HepG2 (cell line): ENCODE results near the gene FGF10. TPM values are rescaled to one million over a fixed set of nuclear protein-coding genes. Genes with fewer than 3 reads are reported as not detected.

Source experiments
- ATAC-seq: fragments of 200-7000 bp; cut with Tn5 transposase; 3 replicates; pipeline ENCODE4 v1.9.1; 2020; ENCODE audit warnings: mild to moderate bottlenecking, moderate library complexity
- BruUV-seq: library from RNA; stranded (reverse); fragments of 400-500 nt; replicated peaks from 2 replicates; lab custom pipeline; 2021; lab: Mats Ljungman, UMichigan
- CTCF ChIA-PET: fragments of 300-600 bp; formaldehyde crosslinking; extraction: SDS; loops from one replicate; lab custom pipeline; 2021; ENCODE audit warnings: low total read pairs, inconsistent platforms, low intra/inter-chr PET ratio; lab: Yijun Ruan, JAX
- POLR2A ChIA-PET: fragments of 350-600 bp; sonication (Branson Sonifier 250); formaldehyde crosslinking; loops from one replicate; lab custom pipeline; 2020; ENCODE audit warnings: antibody characterized with exemption, inconsistent platforms; lab: Yijun Ruan, JAX
- DNase-seq: peaks from one replicate; pipeline ENCODE4 v3.0.0-alpha.2; 2015; ENCODE audit warnings: low spot score
- FAIRE-seq: peaks from 3 replicates; lab custom pipeline; 2011; peaks lifted over from hg19 to GRCh38; lab: Jason Lieb, UNC
- H2AFZ ChIP-seq: one replicate; pipeline ENCODE4 v1.6.1; 2011; ENCODE audit warnings: low read length, inconsistent platforms
- H3K27ac ChIP-seq: fragments of 300-600 bp; 3 replicates; pipeline ENCODE4 v1.8.0; 2011; ENCODE audit warnings: mixed run types, mild to moderate bottlenecking, mixed read lengths, low read length, inconsistent platforms; ENCODE audit not compliant: insufficient read depth; ENCODE audit errors: extremely low read length
- H3K27me3 ChIP-seq, 2 experiments: fragments of 200-600 bp in 1 of 2; 2 replicates in 1 of 2; 3 replicates in 1 of 2; pipeline versions ENCODE4 v1.6.0 to v1.8.0; 2011; ENCODE audit warnings: low read length in 2 of 2, mild to moderate bottlenecking in 2 of 2, moderate library complexity in 2 of 2, inconsistent platforms in 1 of 2; ENCODE audit not compliant: insufficient read depth in 2 of 2, control insufficient read depth in 1 of 2
- H3K36me3 ChIP-seq, 2 experiments: fragments of 200-600 bp in 1 of 2; replicated peaks in 1 of 2; 2 replicates in 1 of 2; 3 replicates in 1 of 2; pipeline versions ENCODE4 v1.5.1 to v1.8.0; 2011; ENCODE audit warnings: low read length in 2 of 2, inconsistent platforms in 1 of 2; ENCODE audit not compliant: insufficient read depth in 2 of 2, control insufficient read depth in 1 of 2
- H3K4me1 ChIP-seq: 2 replicates; pipeline ENCODE4 v1.5.1; 2012; ENCODE audit warnings: low read length, inconsistent platforms; ENCODE audit not compliant: insufficient read depth
- H3K4me2 ChIP-seq: 2 replicates; pipeline ENCODE4 v1.6.0; 2011; ENCODE audit warnings: low read depth, low read length, inconsistent platforms
- H3K4me3 ChIP-seq, 3 experiments: fragments of 200-600 bp in 1 of 3; sonication (generic), shearing (Covaris generic) in 1 of 3; replicated peaks in 1 of 3; 2 replicates each; pipeline ENCODE4 v1.5.1; 2011 to 2016; ENCODE audit warnings: low read length in 3 of 3, inconsistent platforms in 2 of 3, low read depth in 2 of 3, mild to moderate bottlenecking in 2 of 3, control low read depth in 1 of 3, mixed read lengths in 1 of 3; ENCODE audit not compliant: insufficient read depth in 1 of 3
- H3K79me2 ChIP-seq: one replicate; pipeline ENCODE4 v1.6.1; 2011; ENCODE audit warnings: low read length, inconsistent platforms; ENCODE audit not compliant: insufficient read depth
- H3K9ac ChIP-seq: 2 replicates; pipeline ENCODE4 v1.6.0; 2011; ENCODE audit warnings: mild to moderate bottlenecking, low read depth, low read length, inconsistent platforms; ENCODE audit not compliant: insufficient read depth
- H3K9me3 ChIP-seq: 2 replicates; pipeline ENCODE4 v1.5.1; 2012; ENCODE audit warnings: mild to moderate bottlenecking, low read length
- H4K20me1 ChIP-seq: 2 replicates; pipeline ENCODE4 v1.6.0; 2011; ENCODE audit warnings: inconsistent platforms, mild to moderate bottlenecking, low read length, moderate library complexity; ENCODE audit not compliant: insufficient read depth
- PCBP1 ChIP-seq: fragments of 200-400 bp; formaldehyde crosslinking; IDR thresholded peaks from 2 replicates; pipeline ENCODE4 v1.6.1; 2017; ENCODE audit warnings: mild to moderate bottlenecking, low read depth, low read length, borderline replicate concordance
- ZNF101 ChIP-seq: sonication (generic); formaldehyde crosslinking; IDR thresholded peaks from 2 replicates; pipeline ENCODE4 v1.4.0; 2020; ENCODE audit warnings: mild to moderate bottlenecking, low read depth, missing genetic modification reagents, borderline replicate concordance
- ZNF225 ChIP-seq: sonication (generic); formaldehyde crosslinking; IDR thresholded peaks from 2 replicates; pipeline ENCODE4 v1.4.0; 2020; ENCODE audit warnings: mild to moderate bottlenecking, missing genetic modification reagents
- ZNF34 ChIP-seq: sonication (generic); formaldehyde crosslinking; IDR thresholded peaks from 2 replicates; pipeline ENCODE4 v1.4.0; 2020; ENCODE audit warnings: mild to moderate bottlenecking, missing genetic modification reagents, borderline replicate concordance
- in situ Hi-C: cut with HindIII; loops from 2 replicates; pipeline ENCODE4 v1.10.0; 2017; ENCODE audit warnings: low pct_unique_long_range_greater_than_20kb; ENCODE audit not compliant: extremely low pct_ligation_motif_present
- intact Hi-C: fragments of 100-400 bp; cut with micrococcal nuclease; formaldehyde crosslinking; loops from one replicate; pipeline ENCODE4 v1.10.0; 2022; ENCODE audit not compliant: unreplicated experiment
- polyA plus RNA-seq, 8 experiments: library from polyadenylated mRNA; depleted of rRNA in 3 of 8; stranded (reverse) in 7 of 8; unstranded in 1 of 8; fragments of >200 nt; fragmentation: Illumina TruSeq in 4 of 8; extraction: Trizol in 4 of 8; gene quantifications; 2 replicates each; pipeline versions ENCODE4 v1.2.1 to v1.2.3, GENCODE V29; 2011 to 2016; ENCODE audit warnings: low read depth in 4 of 8, missing spikeins in 1 of 8, mixed read lengths in 1 of 8; ENCODE audit not compliant: insufficient read depth in 1 of 8
- total RNA-seq, 5 experiments: library from RNA; depleted of rRNA; stranded (reverse); fragments of >200 nt; fragmentation: Illumina TruSeq; extraction: Trizol; gene quantifications; 2 replicates each; pipeline ENCODE4 v1.2.3, GENCODE V29; 2016; ENCODE audit warnings: low read depth in 1 of 5
- TF ChIP-seq, protein P1 (sequence below): sonication (generic); formaldehyde crosslinking; IDR thresholded peaks from 2 replicates; pipeline ENCODE4 v1.5.0; 2020; ENCODE audit warnings: mild to moderate bottlenecking, missing genetic modification reagents
- TF ChIP-seq, protein P2 (sequence below): sonication (generic); formaldehyde crosslinking; IDR thresholded peaks from 2 replicates; pipeline ENCODE4 v1.8.0; 2022; ENCODE audit warnings: mild to moderate bottlenecking, missing genetic modification reagents; ENCODE audit not compliant: insufficient replicate concordance
- TF ChIP-seq, protein P3 (sequence below): IDR thresholded peaks from 2 replicates; pipeline ENCODE4 v1.6.1; 2016
- TF ChIP-seq, protein P4 (sequence below): sonication (generic); formaldehyde crosslinking; IDR thresholded peaks from 2 replicates; pipeline ENCODE4 v1.4.0; 2020; ENCODE audit warnings: missing genetic modification reagents

The FGF10 gene
- total and polyA plus RNA-seq, 2 of the 13 experiments (the other 11 are each of a cell fraction or from before 2014, with no cell fraction given): not detected

GRCh38 chr5:44398382-44398781, 9.2 kb upstream of the FGF10 start:
- intact Hi-C loops (no loop called here), in situ Hi-C loops (no loop called here)
- H3K79me2 ChIP-seq: no peaks in the 10 kb centered on the region
- H4K20me1 ChIP-seq: no peaks in the 10 kb centered on the region
- H3K9ac ChIP-seq: no peak overlapping the region
- H3K27ac ChIP-seq: no peak overlapping the region
- no peak overlapping the region for H3K4me3 ChIP-seq
- ChIA-PET POLR2A (no interaction called here), CTCF (no interaction called here)
- no peak overlapping the region for H3K4me2 ChIP-seq
- H3K27me3 ChIP-seq: no peaks in the 10 kb centered on the region; a peak in 1 of 5 replicates
- H2AFZ ChIP-seq: no peak overlapping the region
- no TSS peak for BruUV-seq
- TF ChIP-seq, protein P1, sequence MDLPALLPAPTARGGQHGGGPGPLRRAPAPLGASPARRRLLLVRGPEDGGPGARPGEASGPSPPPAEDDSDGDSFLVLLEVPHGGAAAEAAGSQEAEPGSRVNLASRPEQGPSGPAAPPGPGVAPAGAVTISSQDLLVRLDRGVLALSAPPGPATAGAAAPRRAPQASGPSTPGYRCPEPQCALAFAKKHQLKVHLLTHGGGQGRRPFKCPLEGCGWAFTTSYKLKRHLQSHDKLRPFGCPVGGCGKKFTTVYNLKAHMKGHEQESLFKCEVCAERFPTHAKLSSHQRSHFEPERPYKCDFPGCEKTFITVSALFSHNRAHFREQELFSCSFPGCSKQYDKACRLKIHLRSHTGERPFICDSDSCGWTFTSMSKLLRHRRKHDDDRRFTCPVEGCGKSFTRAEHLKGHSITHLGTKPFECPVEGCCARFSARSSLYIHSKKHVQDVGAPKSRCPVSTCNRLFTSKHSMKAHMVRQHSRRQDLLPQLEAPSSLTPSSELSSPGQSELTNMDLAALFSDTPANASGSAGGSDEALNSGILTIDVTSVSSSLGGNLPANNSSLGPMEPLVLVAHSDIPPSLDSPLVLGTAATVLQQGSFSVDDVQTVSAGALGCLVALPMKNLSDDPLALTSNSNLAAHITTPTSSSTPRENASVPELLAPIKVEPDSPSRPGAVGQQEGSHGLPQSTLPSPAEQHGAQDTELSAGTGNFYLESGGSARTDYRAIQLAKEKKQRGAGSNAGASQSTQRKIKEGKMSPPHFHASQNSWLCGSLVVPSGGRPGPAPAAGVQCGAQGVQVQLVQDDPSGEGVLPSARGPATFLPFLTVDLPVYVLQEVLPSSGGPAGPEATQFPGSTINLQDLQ (CRISPR knock-in tag): no peak
- TF ChIP-seq PCBP1 (no peak), ZNF225 (CRISPR knock-in tag) (no peak), ZNF101 (CRISPR knock-in tag) (no peak), ZNF34 (CRISPR knock-in tag) (no peak)
- TF ChIP-seq, protein P2, sequence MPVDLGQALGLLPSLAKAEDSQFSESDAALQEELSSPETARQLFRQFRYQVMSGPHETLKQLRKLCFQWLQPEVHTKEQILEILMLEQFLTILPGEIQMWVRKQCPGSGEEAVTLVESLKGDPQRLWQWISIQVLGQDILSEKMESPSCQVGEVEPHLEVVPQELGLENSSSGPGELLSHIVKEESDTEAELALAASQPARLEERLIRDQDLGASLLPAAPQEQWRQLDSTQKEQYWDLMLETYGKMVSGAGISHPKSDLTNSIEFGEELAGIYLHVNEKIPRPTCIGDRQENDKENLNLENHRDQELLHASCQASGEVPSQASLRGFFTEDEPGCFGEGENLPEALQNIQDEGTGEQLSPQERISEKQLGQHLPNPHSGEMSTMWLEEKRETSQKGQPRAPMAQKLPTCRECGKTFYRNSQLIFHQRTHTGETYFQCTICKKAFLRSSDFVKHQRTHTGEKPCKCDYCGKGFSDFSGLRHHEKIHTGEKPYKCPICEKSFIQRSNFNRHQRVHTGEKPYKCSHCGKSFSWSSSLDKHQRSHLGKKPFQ: no peak
- TF ChIP-seq, protein P3, sequence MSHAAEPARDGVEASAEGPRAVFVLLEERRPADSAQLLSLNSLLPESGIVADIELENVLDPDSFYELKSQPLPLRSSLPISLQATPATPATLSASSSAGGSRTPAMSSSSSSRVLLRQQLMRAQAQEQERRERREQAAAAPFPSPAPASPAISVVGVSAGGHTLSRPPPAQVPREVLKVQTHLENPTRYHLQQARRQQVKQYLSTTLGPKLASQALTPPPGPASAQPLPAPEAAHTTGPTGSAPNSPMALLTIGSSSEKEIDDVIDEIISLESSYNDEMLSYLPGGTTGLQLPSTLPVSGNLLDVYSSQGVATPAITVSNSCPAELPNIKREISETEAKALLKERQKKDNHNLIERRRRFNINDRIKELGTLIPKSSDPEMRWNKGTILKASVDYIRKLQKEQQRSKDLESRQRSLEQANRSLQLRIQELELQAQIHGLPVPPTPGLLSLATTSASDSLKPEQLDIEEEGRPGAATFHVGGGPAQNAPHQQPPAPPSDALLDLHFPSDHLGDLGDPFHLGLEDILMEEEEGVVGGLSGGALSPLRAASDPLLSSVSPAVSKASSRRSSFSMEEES: no peak
- TF ChIP-seq, protein P4, sequence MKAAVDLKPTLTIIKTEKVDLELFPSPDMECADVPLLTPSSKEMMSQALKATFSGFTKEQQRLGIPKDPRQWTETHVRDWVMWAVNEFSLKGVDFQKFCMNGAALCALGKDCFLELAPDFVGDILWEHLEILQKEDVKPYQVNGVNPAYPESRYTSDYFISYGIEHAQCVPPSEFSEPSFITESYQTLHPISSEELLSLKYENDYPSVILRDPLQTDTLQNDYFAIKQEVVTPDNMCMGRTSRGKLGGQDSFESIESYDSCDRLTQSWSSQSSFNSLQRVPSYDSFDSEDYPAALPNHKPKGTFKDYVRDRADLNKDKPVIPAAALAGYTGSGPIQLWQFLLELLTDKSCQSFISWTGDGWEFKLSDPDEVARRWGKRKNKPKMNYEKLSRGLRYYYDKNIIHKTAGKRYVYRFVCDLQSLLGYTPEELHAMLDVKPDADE (CRISPR knock-in tag): no peak
- no peaks in the 10 kb centered on the region for H3K4me1 ChIP-seq
- no peaks in the 10 kb centered on the region for H3K36me3 ChIP-seq
- no peaks in the 10 kb centered on the region for H3K9me3 ChIP-seq
- ATAC-seq: no peak
- no peak for DNase-seq
- no peak for FAIRE-seq
